HFF-Myc (cell line): Measurements from ENCODE around the gene GALNT8.

Experiments
- DNase-seq: peaks from one replicate; pipeline ENCODE4 v3.0.0-alpha.2; 2011; ENCODE audit warnings: low read depth; ENCODE audit errors: extremely low read depth
- H3K4me3 ChIP-seq: replicated peaks from 2 replicates; pipeline ENCODE4 v1.5.1; 2011; ENCODE audit warnings: low read depth, mild to moderate bottlenecking, control low read depth, low read length
- TF ChIP-seq, protein P1 (sequence below): IDR thresholded peaks from 2 replicates; pipeline ENCODE4 v1.5.1; 2012; ENCODE audit warnings: mild to moderate bottlenecking, low read depth, low read length, control low read depth; ENCODE audit errors: missing control alignments

The GALNT8 gene

DNA sequence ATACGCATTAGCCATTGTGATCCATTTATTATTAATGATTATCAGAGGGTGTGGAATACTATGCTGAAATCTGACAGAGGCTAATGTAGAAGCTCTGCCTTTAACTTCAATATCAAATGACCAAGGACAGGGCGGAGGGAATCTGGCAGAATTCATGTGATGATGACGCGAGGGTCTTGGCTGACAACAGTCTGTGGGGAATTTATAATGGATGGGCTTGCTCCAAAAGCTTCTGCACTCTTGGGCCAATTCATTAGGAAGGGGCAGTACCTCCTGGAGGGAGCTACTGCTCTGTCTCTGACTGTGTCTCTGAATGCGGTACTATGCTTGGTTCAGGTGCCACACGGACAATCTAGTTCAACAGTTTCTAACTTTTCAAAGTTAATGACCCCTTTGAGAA, 46.2 kb downstream of the GALNT8 start:
- TF ChIP-seq, protein P1, sequence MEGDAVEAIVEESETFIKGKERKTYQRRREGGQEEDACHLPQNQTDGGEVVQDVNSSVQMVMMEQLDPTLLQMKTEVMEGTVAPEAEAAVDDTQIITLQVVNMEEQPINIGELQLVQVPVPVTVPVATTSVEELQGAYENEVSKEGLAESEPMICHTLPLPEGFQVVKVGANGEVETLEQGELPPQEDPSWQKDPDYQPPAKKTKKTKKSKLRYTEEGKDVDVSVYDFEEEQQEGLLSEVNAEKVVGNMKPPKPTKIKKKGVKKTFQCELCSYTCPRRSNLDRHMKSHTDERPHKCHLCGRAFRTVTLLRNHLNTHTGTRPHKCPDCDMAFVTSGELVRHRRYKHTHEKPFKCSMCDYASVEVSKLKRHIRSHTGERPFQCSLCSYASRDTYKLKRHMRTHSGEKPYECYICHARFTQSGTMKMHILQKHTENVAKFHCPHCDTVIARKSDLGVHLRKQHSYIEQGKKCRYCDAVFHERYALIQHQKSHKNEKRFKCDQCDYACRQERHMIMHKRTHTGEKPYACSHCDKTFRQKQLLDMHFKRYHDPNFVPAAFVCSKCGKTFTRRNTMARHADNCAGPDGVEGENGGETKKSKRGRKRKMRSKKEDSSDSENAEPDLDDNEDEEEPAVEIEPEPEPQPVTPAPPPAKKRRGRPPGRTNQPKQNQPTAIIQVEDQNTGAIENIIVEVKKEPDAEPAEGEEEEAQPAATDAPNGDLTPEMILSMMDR = no peak

DNA sequence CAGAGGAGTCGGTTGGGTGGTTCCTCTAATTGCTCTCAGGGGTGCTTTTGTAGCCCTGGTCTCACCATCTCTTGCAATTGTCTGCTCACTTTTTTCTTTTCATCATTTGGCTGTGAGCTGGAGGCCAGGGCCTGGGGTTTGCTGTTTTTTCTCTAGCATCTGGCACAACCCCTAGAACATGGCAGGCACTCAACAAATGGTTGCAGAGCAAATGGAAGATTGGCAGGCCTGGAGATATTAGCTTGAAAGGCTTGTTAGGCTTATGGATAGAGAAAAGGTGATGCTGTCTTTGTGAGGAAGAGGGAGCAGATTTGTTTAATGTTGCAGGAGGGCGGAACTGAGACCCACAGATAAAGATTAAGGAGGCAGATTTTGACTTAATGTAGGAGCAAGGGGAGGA, 47.0 kb downstream of the GALNT8 start:
- TF ChIP-seq, protein P1 = no peak
- DNase-seq = no peak
- H3K4me3 ChIP-seq = no peak overlapping the region

More for the DNA sequence above, 46.2 kb downstream of the GALNT8 start:
- DNase-seq = no peak
- no peak overlapping the region for H3K4me3 ChIP-seq

DNA sequence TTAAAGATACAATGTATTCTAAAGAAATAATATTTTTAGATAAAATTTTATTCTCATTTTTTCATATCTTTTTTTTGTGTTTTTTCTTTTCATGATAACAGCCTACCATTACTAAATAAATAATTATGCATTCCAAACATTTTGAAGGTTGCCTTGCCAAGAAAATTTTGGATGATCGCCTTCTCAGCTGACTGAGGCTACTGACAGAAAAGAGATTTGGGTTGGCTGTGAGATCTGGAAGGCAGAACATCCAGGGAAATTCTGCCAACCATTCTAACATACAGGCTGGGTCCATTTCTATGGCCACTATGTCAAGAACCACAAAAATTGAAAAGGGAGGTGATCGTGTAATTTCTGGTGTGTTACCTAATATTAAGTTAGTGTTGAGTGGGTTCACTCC, 48.1 kb downstream of the GALNT8 start:
- DNase-seq = no peak
- H3K4me3 ChIP-seq = no peak overlapping the region
- TF ChIP-seq, protein P1 = no peak

GRCh38 chr12:4769073-4769472, 48.9 kb downstream of the GALNT8 start:
- TF ChIP-seq, protein P1 = no peak
- DNase-seq = no peak
- H3K4me3 ChIP-seq = no peak overlapping the region

DNA sequence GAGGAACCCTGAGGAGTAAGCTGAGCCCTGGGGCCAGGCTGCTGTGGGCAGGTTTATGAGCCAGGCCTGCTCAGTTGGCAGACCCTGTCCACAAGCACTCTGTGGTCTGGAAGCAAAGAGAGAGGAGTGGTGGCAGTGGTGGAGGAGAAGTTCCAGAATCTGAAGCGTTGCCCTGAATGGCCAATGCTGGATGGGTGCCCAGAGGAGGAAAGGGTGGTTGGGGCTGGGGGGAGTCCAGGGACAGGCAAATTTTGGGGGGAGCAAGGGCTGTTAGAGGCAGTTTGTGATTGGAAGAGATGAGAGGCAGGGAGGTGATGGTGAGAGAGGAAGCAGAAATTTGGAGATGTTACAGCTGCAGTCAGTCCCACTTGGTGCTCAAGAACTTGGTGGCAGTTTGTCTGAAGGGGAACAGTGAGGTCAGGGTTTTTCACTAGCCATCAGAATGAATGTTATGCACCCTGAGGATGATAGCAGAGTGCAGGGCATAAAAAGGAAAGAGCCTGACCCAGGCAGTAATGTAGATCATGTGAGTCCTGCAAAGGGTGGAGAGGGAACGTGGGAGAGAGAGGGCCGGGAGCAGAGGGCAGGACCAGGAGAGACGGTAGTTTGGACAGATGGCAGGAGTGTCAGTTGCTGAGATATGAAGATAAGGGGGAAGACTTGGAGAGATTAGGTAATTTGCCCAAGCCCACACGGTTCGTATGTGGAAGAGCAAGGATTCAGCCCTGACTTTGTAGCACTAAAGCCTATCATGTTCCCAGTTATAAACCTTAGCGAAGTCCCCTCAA, 51.2 kb downstream of the GALNT8 start:
- TF ChIP-seq, protein P1 = no peak
- no peak overlapping the region for H3K4me3 ChIP-seq

GRCh38 chr12:4771960-4772566, 51.9 kb downstream of the GALNT8 start:
- no peak overlapping the region for H3K4me3 ChIP-seq
- TF ChIP-seq, protein P1 = no peak
- DNase-seq = no peak

More for the DNA sequence above, 51.2 kb downstream of the GALNT8 start:
- DNase-seq = no peak
